Tibial artery (tissue), 4 donors: ENCODE results near the gene SERPINA1.

Experiments
- DNase-seq, 2 donors: peaks; one replicate each; pipeline ENCODE4 v3.0.0-alpha.2; 2019
- H3K27ac ChIP-seq, 2 donors: fragments of 200-600 bp; sonication (generic) in 1 of 2; 1 replicate in 1 of 2; 2 replicates in 1 of 2; pipeline ENCODE4 v1.5.1; 2018 to 2019; ENCODE audit warnings: mild to moderate bottlenecking in 1 of 2
- H3K27me3 ChIP-seq, 2 donors: fragments of 200-600 bp; sonication (generic) in 1 of 2; one replicate each; pipeline versions ENCODE4 v1.5.1 to v1.6.0; 2016 to 2019
- H3K36me3 ChIP-seq, 3 donors: fragments of 200-600 bp; sonication (generic) in 2 of 3; one replicate each; pipeline ENCODE4 v1.5.1; 2016 to 2019; ENCODE audit warnings: mild to moderate bottlenecking in 2 of 3
- H3K4me1 ChIP-seq, 4 donors: fragments of 200-600 bp; sonication (generic) in 2 of 4; 1 replicate in 3 of 4; 2 replicates in 1 of 4; pipeline ENCODE4 v1.5.1; 2016 to 2019
- H3K4me3 ChIP-seq, 2 donors: fragments of 200-600 bp; sonication (generic) in 1 of 2; 1 replicate in 1 of 2; 2 replicates in 1 of 2; pipeline ENCODE4 v1.5.1; 2018 to 2019; ENCODE audit warnings: mild to moderate bottlenecking in 2 of 2
- H3K9me3 ChIP-seq, 3 donors: fragments of 200-600 bp; sonication (generic) in 1 of 3; one replicate each; pipeline ENCODE4 v1.5.1; 2016 to 2019
- CTCF ChIP-seq, 2 experiments: fragments of 200-600 bp in 1 of 2; fragments of 450-650 bp in 1 of 2; IDR thresholded peaks; one replicate each; pipeline ENCODE4 v1.5.1; 2017 to 2019; ENCODE audit warnings: antibody characterized with exemption in 2 of 2, mild to moderate bottlenecking in 1 of 2, moderate library complexity in 1 of 2
- intact Hi-C: fragments of 100-400 bp; cut with DNase I; formaldehyde crosslinking; loops from one replicate; pipeline ENCODE4 v1.15.0; 2023; ENCODE audit warnings: low total_unique reads

SERPINA1 gene

GRCh38 chr14:94368956-94369355, 19.4 kb downstream of the SERPINA1 start:
- no peaks in the 10 kb centered on the region for H3K27me3 ChIP-seq
- no peaks in the 10 kb centered on the region for H3K36me3 ChIP-seq
- H3K4me3 ChIP-seq, result no peak overlapping the region
- H3K27ac ChIP-seq, result no peak overlapping the region
- intact Hi-C loops, result no loop called here
- H3K9me3 ChIP-seq, result no peaks in the 10 kb centered on the region
- TF ChIP-seq CTCF (IDR thresholded peaks at IDR 0.05), result no peak
- peak in 1 of 2 donors; percentile 7 for DNase-seq
- H3K4me1 ChIP-seq, result no peaks in the 10 kb centered on the region

GRCh38 chr14:94368243-94368590, 20.2 kb downstream of the SERPINA1 start:
- Histone ChIP-seq H3K9me3 (no peaks in the 10 kb centered on the region), H3K36me3 (no peaks in the 10 kb centered on the region), H3K4me3 (no peak overlapping the region), H3K27me3 (no peaks in the 10 kb centered on the region), H3K4me1 (no peaks in the 10 kb centered on the region), H3K27ac (no peak overlapping the region)
- DNase-seq, result peak in 1 of 2 donors; percentile 14
- intact Hi-C loops, result no loop called here
- TF ChIP-seq CTCF (IDR thresholded peaks at IDR 0.05), result no peak

- Histone ChIP-seq H3K27ac (no peak overlapping the region), H3K36me3 (no peaks in the 10 kb centered on the region), H3K9me3 (no peaks in the 10 kb centered on the region), H3K27me3 (no peaks in the 10 kb centered on the region), H3K4me1 (no peaks in the 10 kb centered on the region), H3K4me3 (no peak overlapping the region)
- TF ChIP-seq CTCF (IDR thresholded peaks at IDR 0.05), result no peak
- DNase-seq, result peak; percentile 2 to 53
- intact Hi-C loops, result no loop called here
Measured at GRCh38 chr14:94367347-94368242, 20.8 kb downstream of the SERPINA1 start.

- H3K9me3 ChIP-seq, result no peaks in the 10 kb centered on the region
- H3K4me3 ChIP-seq, result no peak within 1 kb of the TSS
- no peak for DNase-seq
- H3K27ac ChIP-seq, result no peak within 1 kb of the TSS
- no peaks in the 10 kb centered on the region for H3K27me3 ChIP-seq
- H3K4me1 ChIP-seq, result no peaks in the 10 kb centered on the region
- no peak for TF ChIP-seq CTCF (IDR thresholded peaks at IDR 0.05)
- intact Hi-C loops, result no loop called here
- no peaks in the 10 kb centered on the region for H3K36me3 ChIP-seq
Measured at GRCh38 chr14:94366146-94366915, 22.1 kb downstream of the SERPINA1 start, which contains the start of gene SERPINA2. Gene SERPINA2, minus strand, starts transcription at chr14:94366698.

GRCh38 chr14:94365624-94366023, 22.8 kb downstream of the SERPINA1 start:
- no peak for DNase-seq
- no peak overlapping the region for H3K27ac ChIP-seq
- intact Hi-C loops, result no loop called here
- H3K4me3 ChIP-seq, result no peak overlapping the region
- H3K36me3 ChIP-seq, result no peaks in the 10 kb centered on the region
- no peak for TF ChIP-seq CTCF (IDR thresholded peaks at IDR 0.05)
- no peaks in the 10 kb centered on the region for H3K27me3 ChIP-seq
- H3K4me1 ChIP-seq, result no peaks in the 10 kb centered on the region
- no peaks in the 10 kb centered on the region for H3K9me3 ChIP-seq
